Endothelial cell of umbilical vein (primary cell): Measurements from ENCODE around the gene MVD.

Source experiments
- EZH2 ChIP-seq: IDR thresholded peaks from 2 replicates; pipeline ENCODE4 v1.6.1; 2012; ENCODE audit warnings: borderline replicate concordance, low read depth, mild to moderate bottlenecking, moderate library complexity, low read length, inconsistent platforms; ENCODE audit not compliant: severe bottlenecking
- FOS ChIP-seq: IDR thresholded peaks from 2 replicates; pipeline ENCODE4 v1.6.1; 2011; ENCODE audit warnings: mild to moderate bottlenecking, low read length, moderate library complexity, borderline replicate concordance; ENCODE audit not compliant: insufficient read depth
- GATA2 ChIP-seq: IDR thresholded peaks from 2 replicates; pipeline ENCODE4 v1.7.0; 2011; ENCODE audit warnings: low read depth, mild to moderate bottlenecking, moderate library complexity, mixed read lengths, low read length; ENCODE audit not compliant: insufficient read length, insufficient read depth
- JUN ChIP-seq: IDR thresholded peaks from 2 replicates; pipeline ENCODE4 v1.6.1; 2011; ENCODE audit warnings: borderline replicate concordance, low read depth; ENCODE audit not compliant: insufficient read length, insufficient read depth
- MYC ChIP-seq: IDR thresholded peaks from one replicate; pipeline ENCODE4 v1.6.1; 2011; ENCODE audit warnings: mild to moderate bottlenecking, low read depth, low read length
- POLR2A ChIP-seq: IDR thresholded peaks from 2 replicates; pipeline ENCODE4 v1.6.1; 2012; ENCODE audit warnings: low read depth, mild to moderate bottlenecking, control low read depth, low read length
- POLR2AphosphoS5 ChIP-seq: IDR thresholded peaks from 2 replicates; pipeline ENCODE4 v1.6.1; 2012; ENCODE audit warnings: low read depth, mild to moderate bottlenecking, control low read depth, low read length, moderate library complexity; ENCODE audit not compliant: insufficient read depth
- TF ChIP-seq, protein P1 (sequence below): IDR thresholded peaks from 2 replicates; pipeline ENCODE4 v1.6.1; 2011; ENCODE audit not compliant: insufficient read depth, insufficient read length
- TF ChIP-seq, protein P2 (sequence below), 2 donors: IDR thresholded peaks; 1 replicate in 1 of 2; 2 replicates in 1 of 2; pipeline ENCODE4 v1.5.1; 2011; ENCODE audit warnings: low read length in 2 of 2, mild to moderate bottlenecking in 2 of 2, moderate library complexity in 2 of 2, control low read depth in 1 of 2, inconsistent platforms in 1 of 2, low read depth in 1 of 2; ENCODE audit not compliant: insufficient read depth in 1 of 2; ENCODE audit errors: extremely low read depth in 1 of 2

DNA sequence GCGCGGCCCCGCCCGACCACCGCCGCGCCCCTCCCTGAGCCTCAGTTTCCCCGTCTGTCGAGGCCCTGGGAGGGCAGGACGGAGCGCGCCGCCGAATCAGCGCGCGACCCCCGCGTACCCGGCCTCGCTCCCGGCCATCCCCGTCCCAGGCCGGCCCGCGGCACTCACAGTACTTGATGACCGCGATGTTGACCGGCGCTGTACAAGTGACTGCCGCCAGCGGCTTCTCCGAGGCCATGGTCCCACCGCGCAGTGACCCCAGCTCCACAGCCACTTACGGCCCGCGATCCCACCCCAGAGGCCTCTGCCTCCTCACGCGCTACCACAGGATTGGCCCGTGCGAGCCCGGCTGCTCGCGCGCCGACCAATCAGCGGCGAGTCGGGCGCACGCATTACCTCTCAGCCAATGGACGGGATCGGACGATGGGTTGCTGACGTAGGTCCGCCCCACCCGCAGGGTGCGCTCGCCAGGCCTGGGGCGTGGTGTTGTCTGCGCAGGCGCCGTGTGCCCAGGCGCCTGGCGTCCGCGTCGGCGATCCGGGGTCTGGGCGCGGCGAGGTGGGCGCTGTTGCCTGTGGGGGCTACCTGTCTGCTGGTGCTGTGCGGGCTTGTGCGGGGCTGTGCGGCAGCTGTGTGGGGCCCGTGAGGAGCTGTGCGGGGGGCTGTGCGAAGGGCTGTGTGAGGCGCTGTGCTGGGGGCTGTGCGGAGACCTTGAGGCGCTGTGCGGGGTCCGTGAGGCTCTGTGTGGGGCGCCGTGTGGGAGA, at the start of gene MVD:
- TF ChIP-seq, protein P1, sequence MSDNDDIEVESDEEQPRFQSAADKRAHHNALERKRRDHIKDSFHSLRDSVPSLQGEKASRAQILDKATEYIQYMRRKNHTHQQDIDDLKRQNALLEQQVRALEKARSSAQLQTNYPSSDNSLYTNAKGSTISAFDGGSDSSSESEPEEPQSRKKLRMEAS: no peak
- TF ChIP-seq, protein P2, sequence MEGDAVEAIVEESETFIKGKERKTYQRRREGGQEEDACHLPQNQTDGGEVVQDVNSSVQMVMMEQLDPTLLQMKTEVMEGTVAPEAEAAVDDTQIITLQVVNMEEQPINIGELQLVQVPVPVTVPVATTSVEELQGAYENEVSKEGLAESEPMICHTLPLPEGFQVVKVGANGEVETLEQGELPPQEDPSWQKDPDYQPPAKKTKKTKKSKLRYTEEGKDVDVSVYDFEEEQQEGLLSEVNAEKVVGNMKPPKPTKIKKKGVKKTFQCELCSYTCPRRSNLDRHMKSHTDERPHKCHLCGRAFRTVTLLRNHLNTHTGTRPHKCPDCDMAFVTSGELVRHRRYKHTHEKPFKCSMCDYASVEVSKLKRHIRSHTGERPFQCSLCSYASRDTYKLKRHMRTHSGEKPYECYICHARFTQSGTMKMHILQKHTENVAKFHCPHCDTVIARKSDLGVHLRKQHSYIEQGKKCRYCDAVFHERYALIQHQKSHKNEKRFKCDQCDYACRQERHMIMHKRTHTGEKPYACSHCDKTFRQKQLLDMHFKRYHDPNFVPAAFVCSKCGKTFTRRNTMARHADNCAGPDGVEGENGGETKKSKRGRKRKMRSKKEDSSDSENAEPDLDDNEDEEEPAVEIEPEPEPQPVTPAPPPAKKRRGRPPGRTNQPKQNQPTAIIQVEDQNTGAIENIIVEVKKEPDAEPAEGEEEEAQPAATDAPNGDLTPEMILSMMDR (IDR thresholded peaks at IDR 0.05; ENCODE audit: extremely low read depth in 1 of 2, insufficient read depth in 1 of 2, low read depth in 1 of 2, low read length in 2 of 2): no peak
- TF ChIP-seq POLR2AphosphoS5 (peak; percentile 92), MYC (no peak), POLR2A (peak; percentile 93), JUN (no peak), EZH2 (no peak), FOS (no peak), GATA2 (no peak)
